ENCODE measurements around the gene GALNT9.
"Not testable (repeated sequence)": the region's sequence is repeated elsewhere in the genome, so short reads cannot be mapped to it uniquely, and the experiment has no call there.

The GALNT9 gene

DNA sequence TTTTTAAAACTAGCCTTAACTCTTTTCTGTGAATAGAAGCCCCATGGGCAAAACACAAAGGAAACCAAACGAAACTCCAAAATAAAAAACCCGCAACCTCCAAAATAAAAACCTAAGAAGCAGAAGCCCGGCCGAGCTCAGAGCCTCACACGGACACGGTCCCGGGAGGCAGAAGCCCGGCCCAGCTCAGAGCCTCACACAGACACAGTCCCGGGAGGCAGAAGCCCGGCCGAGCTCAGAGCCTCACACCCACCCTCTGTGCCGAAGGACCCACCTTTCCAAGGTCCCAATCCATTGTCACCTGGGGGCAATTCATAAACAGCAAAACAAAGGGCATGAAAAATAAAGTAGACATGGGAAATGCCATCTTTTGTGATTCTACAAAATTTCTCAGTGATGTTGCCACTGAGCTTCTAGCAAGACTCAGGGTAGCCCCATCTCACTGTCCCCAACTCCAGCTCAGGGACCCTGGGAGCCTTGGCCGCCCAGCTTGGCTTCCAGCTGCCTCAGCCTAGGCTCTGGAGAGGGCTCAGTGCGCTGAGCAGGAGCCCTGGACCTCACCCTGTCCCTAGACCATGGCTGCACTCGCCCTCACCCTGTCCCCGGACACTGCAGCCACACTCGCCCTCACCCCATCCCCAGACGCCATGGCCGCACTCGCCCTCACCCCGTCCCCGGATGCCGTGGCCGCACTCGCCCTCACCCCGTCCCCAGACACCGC lies 82.2 kb downstream of the GALNT9 start:
- Histone ChIP-seq H3K36me3 (replicated peaks; ENCODE audit: low read depth, low read length) (no peaks in the 10 kb centered on the region), H3K27ac (ENCODE audit: low read length) (no peak overlapping the region), H2AFZ (ENCODE audit: low read depth, low read length) (no peak overlapping the region), H3K9ac (ENCODE audit: low read length) (no peak overlapping the region), H4K20me1 (ENCODE audit: insufficient read depth, low read length) (no peaks in the 10 kb centered on the region), H3K9me3 (ENCODE audit: insufficient read depth, low read length) (no peaks in the 10 kb centered on the region), H3K4me2 (ENCODE audit: low read length) (no peak overlapping the region), H3K27me3 (ENCODE audit: low read depth, low read length) (no peaks in the 10 kb centered on the region), H3K4me3 (ENCODE audit: low read length) (no peak overlapping the region), H3K79me2 (ENCODE audit: low read length) (no peaks in the 10 kb centered on the region), H3K4me1 (ENCODE audit: low read length) (no peaks in the 10 kb centered on the region)
- TF ChIP-seq, protein P1, sequence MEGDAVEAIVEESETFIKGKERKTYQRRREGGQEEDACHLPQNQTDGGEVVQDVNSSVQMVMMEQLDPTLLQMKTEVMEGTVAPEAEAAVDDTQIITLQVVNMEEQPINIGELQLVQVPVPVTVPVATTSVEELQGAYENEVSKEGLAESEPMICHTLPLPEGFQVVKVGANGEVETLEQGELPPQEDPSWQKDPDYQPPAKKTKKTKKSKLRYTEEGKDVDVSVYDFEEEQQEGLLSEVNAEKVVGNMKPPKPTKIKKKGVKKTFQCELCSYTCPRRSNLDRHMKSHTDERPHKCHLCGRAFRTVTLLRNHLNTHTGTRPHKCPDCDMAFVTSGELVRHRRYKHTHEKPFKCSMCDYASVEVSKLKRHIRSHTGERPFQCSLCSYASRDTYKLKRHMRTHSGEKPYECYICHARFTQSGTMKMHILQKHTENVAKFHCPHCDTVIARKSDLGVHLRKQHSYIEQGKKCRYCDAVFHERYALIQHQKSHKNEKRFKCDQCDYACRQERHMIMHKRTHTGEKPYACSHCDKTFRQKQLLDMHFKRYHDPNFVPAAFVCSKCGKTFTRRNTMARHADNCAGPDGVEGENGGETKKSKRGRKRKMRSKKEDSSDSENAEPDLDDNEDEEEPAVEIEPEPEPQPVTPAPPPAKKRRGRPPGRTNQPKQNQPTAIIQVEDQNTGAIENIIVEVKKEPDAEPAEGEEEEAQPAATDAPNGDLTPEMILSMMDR (IDR thresholded peaks at IDR 0.05; ENCODE audit: low read depth, low read length) = no peak
- no peak for TF ChIP-seq EZH2phosphoT487 (IDR thresholded peaks at IDR 0.05; ENCODE audit: low read depth)

DNA sequence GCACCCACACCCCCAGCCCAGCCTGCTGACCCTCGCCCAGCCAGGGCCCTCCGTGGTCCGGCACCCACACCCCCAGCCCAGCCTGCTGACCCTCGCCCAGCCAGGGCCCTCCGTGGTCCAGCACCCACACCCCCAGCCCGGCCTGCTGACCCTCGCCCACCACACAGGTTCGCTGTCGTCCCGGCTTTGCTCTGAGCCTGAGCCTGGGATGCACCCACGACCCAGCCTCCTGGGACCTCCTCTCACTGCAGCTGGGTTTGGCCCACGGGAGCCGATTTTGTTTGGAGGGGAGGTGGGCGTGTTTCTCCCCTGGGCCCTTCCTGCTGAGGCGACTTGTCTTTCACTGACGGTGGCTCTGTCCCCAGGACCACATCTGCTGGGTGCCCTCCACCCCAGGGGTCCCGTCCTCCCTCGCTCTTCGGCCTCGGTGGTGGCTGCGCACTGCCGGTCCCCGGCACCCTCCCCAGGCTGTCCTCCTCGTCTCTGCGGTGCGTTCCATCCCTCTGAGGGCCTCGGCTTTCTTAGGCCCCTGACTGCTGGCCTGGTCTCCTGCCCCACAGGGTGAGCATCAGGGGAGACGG lies 83.8 kb downstream of the GALNT9 start:
- Histone ChIP-seq H3K36me3 (replicated peaks; ENCODE audit: low read depth, low read length) (no peaks in the 10 kb centered on the region), H3K4me2 (ENCODE audit: low read length) (no peak overlapping the region), H4K20me1 (ENCODE audit: insufficient read depth, low read length) (no peaks in the 10 kb centered on the region)

DNA sequence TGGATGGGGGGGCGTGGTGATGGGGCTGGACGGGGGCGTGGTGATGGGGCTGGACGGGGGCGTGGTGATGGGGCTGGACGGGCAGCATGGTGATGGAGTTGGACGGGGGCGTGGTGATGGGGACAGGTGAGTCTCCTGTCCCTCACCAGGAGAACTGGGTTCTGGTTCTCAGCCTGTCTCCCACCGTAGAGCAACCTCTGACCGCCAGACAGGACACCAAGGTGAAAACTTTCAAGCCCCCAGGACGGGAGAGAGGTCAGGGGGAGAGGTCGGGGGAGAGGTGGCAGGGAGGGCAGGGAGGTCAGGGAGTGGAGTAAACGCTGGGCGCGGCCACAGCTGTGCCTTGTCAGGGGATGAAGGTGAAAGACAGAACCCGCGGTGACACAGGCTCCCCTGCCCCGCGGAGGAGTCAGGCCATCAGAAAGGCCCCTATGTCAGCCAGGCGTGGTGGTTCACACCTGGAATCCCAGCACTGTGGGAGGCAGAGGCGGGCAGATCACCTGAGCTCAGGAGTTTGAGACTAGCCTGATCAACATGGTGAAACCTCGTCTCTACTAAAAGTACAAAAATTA lies 84.6 kb downstream of the GALNT9 start:
- Histone ChIP-seq H3K9ac (ENCODE audit: low read length) (no peak overlapping the region), H3K4me1 (ENCODE audit: low read length) (no peaks in the 10 kb centered on the region), H4K20me1 (ENCODE audit: insufficient read depth, low read length) (no peaks in the 10 kb centered on the region), H3K4me3 (ENCODE audit: low read length) (no peak overlapping the region), H3K27ac (ENCODE audit: low read length) (no peak overlapping the region), H3K9me3 (ENCODE audit: insufficient read depth, low read length) (no peaks in the 10 kb centered on the region), H3K4me2 (ENCODE audit: low read length) (no peak overlapping the region), H2AFZ (ENCODE audit: low read depth, low read length) (no peak overlapping the region), H3K79me2 (ENCODE audit: low read length) (no peaks in the 10 kb centered on the region), H3K27me3 (ENCODE audit: low read depth, low read length) (no peaks in the 10 kb centered on the region), H3K36me3 (replicated peaks; ENCODE audit: low read depth, low read length) (no peaks in the 10 kb centered on the region)
- TF ChIP-seq EZH2phosphoT487 (IDR thresholded peaks at IDR 0.05; ENCODE audit: low read depth) = no peak
- TF ChIP-seq, protein P1 (IDR thresholded peaks at IDR 0.05; ENCODE audit: low read depth, low read length) = no peak

More for the DNA sequence above, 83.8 kb downstream of the GALNT9 start:
- Histone ChIP-seq H3K27ac (ENCODE audit: low read length) (no peak overlapping the region), H3K27me3 (ENCODE audit: low read depth, low read length) (no peaks in the 10 kb centered on the region), H3K9ac (ENCODE audit: low read length) (no peak overlapping the region), H2AFZ (ENCODE audit: low read depth, low read length) (no peak overlapping the region), H3K4me1 (ENCODE audit: low read length) (no peaks in the 10 kb centered on the region), H3K79me2 (ENCODE audit: low read length) (no peaks in the 10 kb centered on the region), H3K9me3 (ENCODE audit: insufficient read depth, low read length) (no peaks in the 10 kb centered on the region), H3K4me3 (ENCODE audit: low read length) (no peak overlapping the region)
- no peak for TF ChIP-seq EZH2phosphoT487 (IDR thresholded peaks at IDR 0.05; ENCODE audit: low read depth)
- TF ChIP-seq, protein P1 (IDR thresholded peaks at IDR 0.05; ENCODE audit: low read depth, low read length) = no peak

DNA sequence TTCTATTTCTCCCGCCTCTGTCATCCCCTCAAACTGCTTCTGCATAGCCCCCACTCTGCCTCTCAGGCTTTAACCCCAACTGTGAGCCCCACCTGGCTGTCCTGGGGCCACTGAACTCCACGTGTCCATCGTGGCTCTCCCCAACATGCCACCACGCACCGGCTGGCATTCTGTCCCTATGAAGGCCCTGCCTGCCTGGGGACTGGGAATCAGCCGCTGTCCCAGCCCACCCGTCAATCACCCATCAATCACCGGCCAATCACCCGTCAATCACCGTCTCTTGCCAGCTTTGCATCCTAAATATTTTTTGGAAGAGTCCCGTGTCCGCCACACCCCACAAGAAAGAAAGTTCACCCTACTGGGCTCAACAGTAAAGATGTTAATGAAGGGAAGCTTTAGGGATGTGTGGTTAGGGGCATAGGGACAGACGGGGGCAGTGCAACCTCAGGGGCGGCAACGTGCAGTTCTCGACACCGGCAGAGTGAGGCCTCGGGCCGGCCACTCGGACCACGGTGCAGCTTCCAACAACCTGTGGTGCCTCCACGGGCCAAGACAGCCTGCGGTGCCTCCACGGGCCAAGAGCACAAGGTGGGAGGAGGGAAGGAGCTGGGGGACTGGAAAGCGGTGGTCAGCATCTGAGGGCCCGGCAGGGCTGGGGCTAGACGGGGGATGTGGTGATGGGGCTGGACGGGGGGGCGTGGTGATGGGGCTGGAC lies 85.6 kb downstream of the GALNT9 start:
- Histone ChIP-seq H3K79me2 (ENCODE audit: low read length) (no peaks in the 10 kb centered on the region), H3K9ac (ENCODE audit: low read length) (no peak overlapping the region), H3K27ac (ENCODE audit: low read length) (no peak overlapping the region), H3K4me1 (ENCODE audit: low read length) (no peaks in the 10 kb centered on the region), H3K4me2 (ENCODE audit: low read length) (no peak overlapping the region), H3K27me3 (ENCODE audit: low read depth, low read length) (no peaks in the 10 kb centered on the region), H3K4me3 (ENCODE audit: low read length) (no peak overlapping the region), H2AFZ (ENCODE audit: low read depth, low read length) (no peak overlapping the region), H4K20me1 (ENCODE audit: insufficient read depth, low read length) (no peaks in the 10 kb centered on the region), H3K36me3 (replicated peaks; ENCODE audit: low read depth, low read length) (no peaks in the 10 kb centered on the region), H3K9me3 (ENCODE audit: insufficient read depth, low read length) (no peaks in the 10 kb centered on the region)
- no peak for TF ChIP-seq EZH2phosphoT487 (IDR thresholded peaks at IDR 0.05; ENCODE audit: low read depth)
- TF ChIP-seq, protein P1 (IDR thresholded peaks at IDR 0.05; ENCODE audit: low read depth, low read length) = no peak

DNA sequence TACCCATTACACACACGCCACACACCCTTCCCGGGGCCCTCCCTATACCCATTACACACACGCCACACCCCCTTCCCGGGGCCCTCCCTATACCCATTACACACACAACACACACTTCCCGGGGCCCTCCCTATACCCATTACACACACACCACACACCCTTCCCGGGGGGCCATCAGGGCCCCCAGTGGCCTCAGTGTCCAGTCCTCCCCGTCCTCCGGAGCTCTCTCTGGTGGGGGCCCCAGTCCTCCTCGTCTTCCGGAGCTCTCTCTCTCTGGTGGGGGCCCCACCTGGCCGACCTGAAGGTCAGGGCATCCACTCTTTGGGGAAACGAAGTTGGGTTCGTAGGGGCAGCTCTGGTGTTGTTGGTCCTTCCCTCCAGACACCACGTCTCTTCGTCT lies 86.2 kb downstream of the GALNT9 start:
- H3K36me3 ChIP-seq (replicated peaks; ENCODE audit: low read depth, low read length); H3K27me3 ChIP-seq (ENCODE audit: low read depth, low read length); H3K4me1 ChIP-seq (ENCODE audit: low read length); H3K27ac ChIP-seq (ENCODE audit: low read length); H3K4me2 ChIP-seq (ENCODE audit: low read length); H2AFZ ChIP-seq (ENCODE audit: low read depth, low read length); H4K20me1 ChIP-seq (ENCODE audit: insufficient read depth, low read length); H3K4me3 ChIP-seq (ENCODE audit: low read length); H3K9me3 ChIP-seq (ENCODE audit: insufficient read depth, low read length); H3K9ac ChIP-seq (ENCODE audit: low read length); H3K79me2 ChIP-seq (ENCODE audit: low read length): not testable (repeated sequence)

DNA sequence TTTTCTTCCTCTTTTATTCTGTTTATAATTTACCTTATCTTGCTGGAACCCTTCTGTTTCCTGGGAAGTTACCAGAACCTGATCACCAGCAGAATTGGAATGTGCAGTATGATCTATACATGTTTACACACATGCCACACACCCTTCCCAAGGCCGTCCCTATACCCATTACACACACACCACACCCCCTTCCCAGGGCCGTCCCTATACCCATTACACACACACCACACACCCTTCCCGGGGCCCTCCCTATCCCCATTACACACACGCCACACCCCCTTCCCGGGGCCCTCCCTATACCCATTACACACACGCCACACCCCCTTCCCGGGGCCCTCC lies 88.8 kb downstream of the GALNT9 start:
- H3K27me3 ChIP-seq (ENCODE audit: low read depth, low read length); H4K20me1 ChIP-seq (ENCODE audit: insufficient read depth, low read length); H3K27ac ChIP-seq (ENCODE audit: low read length); H3K4me3 ChIP-seq (ENCODE audit: low read length); H3K9me3 ChIP-seq (ENCODE audit: insufficient read depth, low read length); H2AFZ ChIP-seq (ENCODE audit: low read depth, low read length); H3K4me1 ChIP-seq (ENCODE audit: low read length); H3K79me2 ChIP-seq (ENCODE audit: low read length); H3K9ac ChIP-seq (ENCODE audit: low read length); H3K4me2 ChIP-seq (ENCODE audit: low read length); H3K36me3 ChIP-seq (replicated peaks; ENCODE audit: low read depth, low read length): not testable (repeated sequence)

Measured in OCI-LY3 (cell line).